Measurements from ENCODE around the gene PLEKHM3. TPM values are rescaled to one million over a fixed set of nuclear protein-coding genes. Genes with fewer than 3 reads are reported as not detected.

Gene PLEKHM3
- total RNA-seq, 4 donors from 2014 or later: 14.9 to 28.3 (median 21.0) TPM

DNA sequence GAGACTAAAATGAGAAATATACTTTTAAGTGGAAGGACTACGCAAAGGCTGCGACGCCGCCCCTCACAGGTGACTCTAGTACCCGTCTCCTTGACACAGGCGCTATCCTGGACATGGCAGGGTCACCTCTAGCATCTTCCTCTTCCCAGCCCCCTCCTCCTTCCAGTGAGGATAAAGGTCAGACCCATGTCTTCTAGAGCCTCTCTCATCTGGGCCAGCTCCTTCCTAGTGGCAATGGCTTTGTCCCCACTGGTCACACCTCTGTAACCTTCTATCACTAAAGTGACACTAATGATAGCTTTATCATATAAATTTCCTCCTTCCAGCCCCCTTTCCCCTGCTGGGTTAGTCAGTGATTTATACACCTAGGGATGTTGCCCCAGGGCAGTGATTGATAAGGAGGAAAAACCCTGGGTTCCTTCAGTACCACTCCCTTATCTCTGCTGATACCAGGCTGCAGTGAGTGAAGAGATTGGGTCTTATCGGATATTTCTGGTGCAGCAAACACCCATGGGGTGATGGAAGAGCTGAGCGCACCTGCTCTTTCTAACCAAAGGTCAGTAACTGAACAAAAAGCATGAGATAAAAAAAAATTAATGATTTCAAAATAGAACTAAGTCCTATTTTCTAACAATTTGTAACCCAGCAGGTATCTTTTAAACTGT lies 193.6 kb downstream of the PLEKHM3 start:
- peak in 1 of 2 donors; percentile 38 for DNase-seq (ENCODE audit: low spot score in 2 of 2)
- Histone ChIP-seq H3K27me3 (no peaks in the 10 kb centered on the region), H3K27ac (no peak overlapping the region), H3K9me3 (no peaks in the 10 kb centered on the region), H3K4me3 (no peak overlapping the region), H3K4me1 (peaks cover under 1% of the 10 kb centered on the region), H3K36me3 (peaks cover 16% of the 10 kb centered on the region)
- TF ChIP-seq POLR2A (IDR thresholded peaks at IDR 0.05): no peak
- TF ChIP-seq, protein P1, sequence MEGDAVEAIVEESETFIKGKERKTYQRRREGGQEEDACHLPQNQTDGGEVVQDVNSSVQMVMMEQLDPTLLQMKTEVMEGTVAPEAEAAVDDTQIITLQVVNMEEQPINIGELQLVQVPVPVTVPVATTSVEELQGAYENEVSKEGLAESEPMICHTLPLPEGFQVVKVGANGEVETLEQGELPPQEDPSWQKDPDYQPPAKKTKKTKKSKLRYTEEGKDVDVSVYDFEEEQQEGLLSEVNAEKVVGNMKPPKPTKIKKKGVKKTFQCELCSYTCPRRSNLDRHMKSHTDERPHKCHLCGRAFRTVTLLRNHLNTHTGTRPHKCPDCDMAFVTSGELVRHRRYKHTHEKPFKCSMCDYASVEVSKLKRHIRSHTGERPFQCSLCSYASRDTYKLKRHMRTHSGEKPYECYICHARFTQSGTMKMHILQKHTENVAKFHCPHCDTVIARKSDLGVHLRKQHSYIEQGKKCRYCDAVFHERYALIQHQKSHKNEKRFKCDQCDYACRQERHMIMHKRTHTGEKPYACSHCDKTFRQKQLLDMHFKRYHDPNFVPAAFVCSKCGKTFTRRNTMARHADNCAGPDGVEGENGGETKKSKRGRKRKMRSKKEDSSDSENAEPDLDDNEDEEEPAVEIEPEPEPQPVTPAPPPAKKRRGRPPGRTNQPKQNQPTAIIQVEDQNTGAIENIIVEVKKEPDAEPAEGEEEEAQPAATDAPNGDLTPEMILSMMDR (IDR thresholded peaks at IDR 0.05): no peak
- no peak for TF ChIP-seq EP300 (IDR thresholded peaks at IDR 0.05)
- TF ChIP-seq POLR2AphosphoS5 (IDR thresholded peaks at IDR 0.05): no peak
- WGBS: 97% methylated on average over 8 of the region's 8 CpGs

- Histone ChIP-seq H3K9me3 (no peaks in the 10 kb centered on the region), H3K4me1 (no peaks in the 10 kb centered on the region), H3K36me3 (peaks cover 24% of the 10 kb centered on the region), H3K4me3 (no peak overlapping the region), H3K27ac (no peak overlapping the region), H3K27me3 (no peaks in the 10 kb centered on the region)
- TF ChIP-seq POLR2A (IDR thresholded peaks at IDR 0.05): no peak
- DNase-seq (ENCODE audit: low spot score in 2 of 2): peak in 1 of 2 donors; percentile 6
- 92% methylated on average over 15 of the region's 15 CpGs for WGBS
These were observed 194.4 kb downstream of the PLEKHM3 start for GRCh38 chr2:207830778-207831438.

DNA sequence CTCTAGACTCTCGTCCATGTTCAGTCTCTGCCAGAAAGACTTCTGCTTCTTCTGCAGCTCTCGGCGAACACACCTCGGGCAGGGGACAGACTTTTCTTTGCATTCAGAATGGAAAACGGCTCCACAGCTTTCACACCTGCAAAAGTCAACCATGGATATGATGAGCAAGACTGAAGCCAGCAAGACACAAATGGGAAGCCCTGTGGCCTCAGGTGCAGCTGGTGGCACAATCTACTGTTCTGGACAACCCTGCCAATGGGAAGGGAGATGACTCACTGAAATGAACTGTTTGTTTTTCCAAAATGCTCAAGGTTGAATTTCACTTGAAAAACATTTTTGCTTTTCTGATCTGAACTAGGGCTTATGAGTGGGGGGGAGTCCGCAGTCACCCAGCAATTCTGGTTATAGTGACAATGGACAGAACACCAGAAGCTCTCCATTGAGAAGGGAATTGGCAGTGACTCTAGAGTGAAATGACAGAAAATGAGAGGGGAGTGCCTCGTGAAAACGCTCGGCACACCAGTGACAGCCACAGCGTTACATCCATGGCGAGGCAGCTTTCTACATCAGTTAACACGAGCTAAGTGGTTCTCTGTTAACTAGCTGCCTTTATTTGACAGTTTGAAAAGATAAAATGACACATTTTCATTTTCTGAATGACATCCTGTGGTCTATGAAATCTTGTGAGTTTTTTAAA lies 196.8 kb downstream of the PLEKHM3 start:
- no peaks in the 10 kb centered on the region for H3K4me1 ChIP-seq
- H3K36me3 ChIP-seq: peaks cover 26% of the 10 kb centered on the region
- H3K9me3 ChIP-seq: no peaks in the 10 kb centered on the region
- H3K27ac ChIP-seq: no peak overlapping the region
- TF ChIP-seq EP300 (IDR thresholded peaks at IDR 0.05): no peak
- TF ChIP-seq POLR2A (IDR thresholded peaks at IDR 0.05): no peak
- TF ChIP-seq, protein P1 (IDR thresholded peaks at IDR 0.05): no peak
- no peak for TF ChIP-seq POLR2AphosphoS5 (IDR thresholded peaks at IDR 0.05)
- DNase-seq (ENCODE audit: low spot score in 2 of 2): no peak
- WGBS: 87% methylated on average over 12 of the region's 12 CpGs
- no peaks in the 10 kb centered on the region for H3K27me3 ChIP-seq
- no peak overlapping the region for H3K4me3 ChIP-seq

GRCh38 chr2:207825978-207826377 lies 199.3 kb downstream of the PLEKHM3 start:
- TF ChIP-seq, protein P1 (IDR thresholded peaks at IDR 0.05): no peak
- TF ChIP-seq POLR2A (IDR thresholded peaks at IDR 0.05) (no peak), POLR2AphosphoS5 (IDR thresholded peaks at IDR 0.05) (no peak), EP300 (IDR thresholded peaks at IDR 0.05) (no peak)
- peak in 1 of 2 donors; percentile 40 for DNase-seq (ENCODE audit: low spot score in 2 of 2)
- Histone ChIP-seq H3K4me1 (no peaks in the 10 kb centered on the region), H3K4me3 (no peak overlapping the region), H3K27ac (no peak overlapping the region), H3K9me3 (no peaks in the 10 kb centered on the region), H3K27me3 (no peaks in the 10 kb centered on the region), H3K36me3 (peaks cover 26% of the 10 kb centered on the region)
- WGBS: 69% methylated on average over 4 of the region's 4 CpGs

DNA sequence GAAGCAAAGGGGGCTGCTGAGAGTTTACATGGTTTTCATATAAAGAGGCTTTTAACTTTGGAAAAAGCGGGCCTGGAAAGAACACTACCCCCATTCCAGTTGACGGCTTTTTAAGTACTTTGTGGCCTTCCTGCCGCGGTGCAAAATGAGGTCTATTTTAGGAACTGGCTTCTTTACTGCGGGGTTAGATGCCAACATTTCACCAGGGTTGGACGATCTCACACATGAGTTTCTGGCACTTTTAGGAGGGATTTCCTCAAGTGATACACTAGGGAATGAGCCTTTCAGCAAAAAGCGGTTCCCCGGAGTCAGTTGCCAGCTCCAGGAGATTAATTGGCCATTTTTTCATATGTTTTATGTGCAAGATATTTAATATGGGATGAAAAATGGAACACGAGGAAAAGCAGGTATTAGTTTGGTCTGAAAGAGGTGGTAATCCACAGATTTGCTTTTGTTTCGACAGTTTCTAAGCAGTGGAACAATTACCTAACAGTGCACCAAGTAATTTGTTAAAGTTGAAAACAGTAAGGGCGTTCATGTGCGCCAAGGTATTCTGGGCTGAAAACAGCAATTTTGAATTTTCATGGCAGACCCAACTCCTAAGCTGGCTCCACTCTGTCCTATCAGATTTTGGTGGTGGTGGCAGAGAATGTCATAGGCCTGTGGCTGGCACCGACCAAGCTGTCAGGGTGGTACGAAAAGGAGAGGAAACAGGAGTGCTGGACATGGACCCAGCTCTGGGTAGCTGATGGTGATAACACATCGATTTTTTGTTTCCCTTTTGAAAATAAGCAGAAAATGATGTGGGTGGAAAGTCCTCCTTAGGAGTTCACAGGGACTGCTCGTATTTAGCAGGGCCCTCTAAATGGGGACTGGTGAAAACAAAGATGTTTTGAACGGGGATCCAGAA lies 200.0 kb downstream of the PLEKHM3 start:
- Histone ChIP-seq H3K4me3 (no peak overlapping the region), H3K27ac (no peak overlapping the region), H3K9me3 (no peaks in the 10 kb centered on the region), H3K4me1 (no peaks in the 10 kb centered on the region), H3K27me3 (no peaks in the 10 kb centered on the region), H3K36me3 (peaks cover 26% of the 10 kb centered on the region)
- TF ChIP-seq POLR2A (IDR thresholded peaks at IDR 0.05): no peak
- TF ChIP-seq, protein P1 (IDR thresholded peaks at IDR 0.05): no peak
- TF ChIP-seq POLR2AphosphoS5 (IDR thresholded peaks at IDR 0.05): no peak
- no peak for TF ChIP-seq EP300 (IDR thresholded peaks at IDR 0.05)
- DNase-seq (ENCODE audit: low spot score in 2 of 2): peak in 1 of 2 donors; percentile 21
- 75% methylated on average over 17 of the region's 17 CpGs for WGBS
